Ovary (tissue), 3 donors: ENCODE results near the gene GPR63.

Experiments used
- EP300 ChIP-seq: sonication (generic); formaldehyde crosslinking; IDR thresholded peaks from one replicate; pipeline ENCODE4 v1.6.1; 2017; ENCODE audit warnings: antibody characterized with exemption
- TF ChIP-seq, protein P1 (sequence below), 3 donors: fragments of 450-650 bp in 2 of 3; fragments of 200-600 bp in 1 of 3; IDR thresholded peaks; one replicate each; pipeline versions ENCODE4 v1.5.1 to v1.8.0; 2016 to 2022; ENCODE audit warnings: antibody characterized with exemption in 3 of 3, mild to moderate bottlenecking in 1 of 3
- donor health status: DM: no; HTN: no; CAD: no.

DNA sequence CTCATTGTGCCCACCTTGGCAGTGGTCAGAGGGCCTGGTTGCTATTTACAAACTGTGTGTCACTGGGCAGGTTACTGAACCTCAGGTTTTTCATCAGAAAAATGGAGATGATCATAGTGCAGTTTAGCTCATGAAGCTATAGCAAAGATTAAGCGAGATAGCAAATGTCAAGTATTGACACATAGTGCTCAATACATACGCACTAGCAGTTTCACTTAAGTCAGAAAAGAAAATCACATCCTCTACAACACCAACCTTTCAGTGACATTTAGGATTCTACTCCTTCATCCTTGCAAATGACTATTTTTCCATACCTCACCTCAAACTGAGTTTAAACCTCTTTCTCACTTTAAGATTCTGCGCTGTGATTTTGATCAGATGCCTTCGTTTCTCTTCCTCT lies 16.2 kb downstream of the GPR63 start:
- TF ChIP-seq, protein P1, sequence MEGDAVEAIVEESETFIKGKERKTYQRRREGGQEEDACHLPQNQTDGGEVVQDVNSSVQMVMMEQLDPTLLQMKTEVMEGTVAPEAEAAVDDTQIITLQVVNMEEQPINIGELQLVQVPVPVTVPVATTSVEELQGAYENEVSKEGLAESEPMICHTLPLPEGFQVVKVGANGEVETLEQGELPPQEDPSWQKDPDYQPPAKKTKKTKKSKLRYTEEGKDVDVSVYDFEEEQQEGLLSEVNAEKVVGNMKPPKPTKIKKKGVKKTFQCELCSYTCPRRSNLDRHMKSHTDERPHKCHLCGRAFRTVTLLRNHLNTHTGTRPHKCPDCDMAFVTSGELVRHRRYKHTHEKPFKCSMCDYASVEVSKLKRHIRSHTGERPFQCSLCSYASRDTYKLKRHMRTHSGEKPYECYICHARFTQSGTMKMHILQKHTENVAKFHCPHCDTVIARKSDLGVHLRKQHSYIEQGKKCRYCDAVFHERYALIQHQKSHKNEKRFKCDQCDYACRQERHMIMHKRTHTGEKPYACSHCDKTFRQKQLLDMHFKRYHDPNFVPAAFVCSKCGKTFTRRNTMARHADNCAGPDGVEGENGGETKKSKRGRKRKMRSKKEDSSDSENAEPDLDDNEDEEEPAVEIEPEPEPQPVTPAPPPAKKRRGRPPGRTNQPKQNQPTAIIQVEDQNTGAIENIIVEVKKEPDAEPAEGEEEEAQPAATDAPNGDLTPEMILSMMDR (IDR thresholded peaks at IDR 0.05) = no peak
- no peak for TF ChIP-seq EP300
